HT-29 (cell line): ENCODE data around the gene ZFYVE21. TPM values are rescaled to one million over a fixed set of nuclear protein-coding genes. Genes with fewer than 3 reads are reported as not detected.

Experiments
- DNase-seq: peaks from one replicate; pipeline ENCODE4 v3.0.0-alpha.2; 2015; ENCODE audit warnings: low spot score
- total RNA-seq: library from RNA; depleted of rRNA; stranded (reverse); fragments of >200 nt; shearing (Covaris generic); gene quantifications from 2 replicates; pipeline ENCODE4 v1.2.3, GENCODE V29; 2014

The ZFYVE21 gene
- total RNA-seq, 1 experiment from 2014 or later, result 37.6 TPM

DNA sequence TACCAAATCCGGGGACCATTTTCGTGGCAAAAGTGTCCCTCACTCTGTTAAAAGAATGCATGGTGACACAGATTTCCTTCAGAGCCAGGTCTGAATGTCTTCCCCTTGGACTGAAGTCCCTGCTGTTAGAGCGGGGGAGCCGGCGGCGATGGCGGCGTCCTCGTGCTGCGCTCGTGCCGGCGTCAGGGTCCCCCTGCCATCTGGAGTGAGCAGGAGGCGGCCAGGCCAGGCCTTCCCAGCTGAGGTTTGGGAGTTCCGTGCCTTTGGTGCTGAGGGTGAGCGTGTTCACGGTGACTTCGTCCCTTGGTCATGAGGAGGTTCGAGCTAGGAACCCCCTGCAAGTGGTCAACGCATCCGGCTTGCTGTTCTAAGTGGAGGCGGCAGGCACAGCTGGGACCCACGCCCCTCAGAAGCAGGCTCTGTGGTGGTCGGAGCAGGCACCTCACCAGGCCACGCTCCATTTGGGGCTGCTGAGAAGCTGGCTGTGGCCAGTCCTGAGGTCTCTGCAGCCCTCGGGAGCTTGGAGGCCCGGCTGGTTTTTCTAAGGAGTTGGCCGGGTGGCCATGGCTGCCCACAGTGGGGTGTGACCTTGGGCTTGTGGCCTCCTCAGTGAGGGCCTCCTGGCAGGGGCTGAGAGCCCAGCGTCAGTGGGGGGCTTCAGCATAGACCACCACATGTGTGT lies 9.5 kb downstream of the ZFYVE21 start:
- no peak for DNase-seq

DNA sequence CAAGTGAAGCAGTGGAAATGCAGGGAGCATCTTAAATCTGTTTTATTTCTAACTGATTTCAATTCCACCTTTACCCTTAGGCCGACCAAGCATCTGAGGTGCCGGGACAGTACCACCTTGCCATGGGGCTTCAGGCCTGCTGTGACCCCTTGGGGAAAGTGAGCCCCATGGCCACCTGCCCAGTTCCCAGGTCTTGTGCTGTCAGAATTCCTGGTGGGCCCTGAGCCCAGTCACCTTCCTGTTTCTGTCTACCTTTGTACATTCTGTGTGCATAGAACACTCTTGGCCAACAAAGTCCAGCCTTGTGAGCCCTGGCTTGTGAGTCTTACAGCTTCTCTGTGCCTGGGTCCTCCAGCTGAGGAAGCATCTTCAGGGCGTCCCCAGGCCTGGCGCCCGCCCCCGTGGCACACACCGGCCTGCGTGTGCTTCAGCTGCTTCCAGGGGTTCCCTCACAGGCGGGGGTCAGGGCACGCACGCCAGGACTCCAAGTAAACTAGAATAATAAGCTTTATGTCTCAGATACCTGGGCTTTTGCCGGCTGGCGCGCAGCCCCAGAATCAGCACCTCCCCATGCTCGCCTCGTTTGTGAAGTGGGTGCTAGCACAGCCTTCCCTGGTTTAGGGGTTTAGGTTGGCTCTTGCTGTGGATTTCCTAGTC lies 10.3 kb downstream of the ZFYVE21 start:
- no peak for DNase-seq

DNA sequence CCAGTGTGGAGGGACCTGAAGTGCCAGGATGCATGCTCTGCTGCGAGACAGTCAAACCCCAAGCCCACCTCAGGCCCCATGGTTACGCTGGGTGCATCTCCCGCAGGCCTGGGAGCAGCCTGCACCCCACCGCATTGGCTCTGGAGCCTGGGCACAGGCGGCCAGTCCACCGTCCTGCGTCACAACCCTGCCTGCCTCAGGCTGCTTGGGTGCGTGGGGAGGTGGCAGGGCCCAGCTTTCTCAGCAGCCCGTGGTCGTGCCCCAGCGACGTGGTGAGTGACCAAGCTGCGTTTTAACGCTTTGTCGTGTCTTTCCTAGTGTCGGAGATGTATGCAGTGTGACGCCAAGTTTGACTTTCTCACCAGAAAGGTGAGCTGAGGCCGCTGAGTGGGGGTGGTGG lies 10.9 kb downstream of the ZFYVE21 start:
- no peak for DNase-seq

DNA sequence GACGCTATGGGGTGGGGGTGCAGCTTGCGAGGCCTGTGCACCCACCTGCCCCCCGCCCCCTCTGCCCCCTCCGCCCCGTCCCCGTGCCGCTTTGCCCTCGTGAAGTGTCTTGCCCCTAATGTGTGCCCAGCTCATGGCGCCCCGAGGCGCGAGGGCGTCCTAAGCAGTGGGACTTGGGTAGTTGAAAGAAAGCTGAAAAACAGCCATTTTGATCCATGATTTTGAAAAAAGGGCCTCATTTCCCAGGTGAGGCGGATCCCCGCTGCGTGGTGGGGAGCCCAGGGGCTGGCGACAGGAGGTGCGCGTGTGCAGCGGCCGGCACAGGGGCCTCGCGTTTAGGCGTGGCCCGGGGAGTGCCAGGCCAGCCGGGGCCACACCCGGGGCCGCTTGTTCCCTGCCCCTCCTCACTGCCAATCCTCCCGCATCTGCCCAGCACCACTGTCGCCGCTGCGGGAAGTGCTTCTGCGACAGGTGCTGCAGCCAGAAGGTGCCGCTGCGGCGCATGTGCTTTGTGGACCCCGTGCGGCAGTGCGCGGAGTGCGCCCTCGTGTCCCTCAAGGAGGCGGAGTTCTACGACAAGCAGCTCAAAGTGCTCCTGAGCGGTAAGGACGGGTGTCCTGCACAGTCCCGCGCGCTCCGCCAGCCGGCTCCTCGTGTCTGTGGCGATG lies 11.8 kb downstream of the ZFYVE21 start:
- no peak for DNase-seq

DNA sequence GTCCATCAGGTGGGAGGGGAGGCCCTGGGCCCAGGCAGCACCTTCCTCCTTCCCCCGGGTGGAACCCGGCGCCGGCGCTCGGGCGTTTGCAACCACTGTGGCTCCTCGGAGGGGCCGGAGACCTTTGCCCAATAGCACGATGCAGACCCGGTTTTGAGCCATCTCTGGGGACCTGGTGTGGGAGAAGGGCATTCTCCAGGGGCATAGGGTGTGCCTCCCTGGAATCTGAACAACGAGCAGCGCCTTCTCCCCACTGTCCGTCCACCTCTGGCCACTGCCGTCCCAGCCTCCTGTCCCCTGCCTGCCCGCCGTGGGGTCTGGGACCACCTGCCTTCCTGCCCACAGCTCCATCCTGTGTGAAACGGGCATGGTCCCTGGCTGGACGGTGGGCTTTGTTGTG lies 12.5 kb downstream of the ZFYVE21 start:
- DNase-seq, result no peak

DNA sequence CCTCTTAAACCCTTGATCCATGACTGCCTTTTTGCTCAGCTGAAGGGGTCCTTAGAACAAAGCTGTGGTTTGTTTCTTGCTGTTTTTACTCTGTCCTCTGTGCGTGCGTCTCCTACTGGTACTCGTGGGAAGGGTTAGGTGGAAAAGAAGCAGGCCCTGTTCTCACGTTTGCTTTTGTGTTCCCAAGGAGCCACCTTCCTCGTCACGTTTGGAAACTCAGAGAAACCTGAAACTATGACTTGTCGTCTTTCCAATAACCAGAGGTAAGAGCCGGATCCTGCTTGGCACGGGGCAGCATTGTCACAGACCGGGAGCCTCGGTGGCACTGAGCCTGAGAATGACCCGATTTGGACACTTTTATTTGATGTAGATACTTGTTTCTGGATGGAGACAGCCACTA lies 13.1 kb downstream of the ZFYVE21 start:
- no peak for DNase-seq

DNA sequence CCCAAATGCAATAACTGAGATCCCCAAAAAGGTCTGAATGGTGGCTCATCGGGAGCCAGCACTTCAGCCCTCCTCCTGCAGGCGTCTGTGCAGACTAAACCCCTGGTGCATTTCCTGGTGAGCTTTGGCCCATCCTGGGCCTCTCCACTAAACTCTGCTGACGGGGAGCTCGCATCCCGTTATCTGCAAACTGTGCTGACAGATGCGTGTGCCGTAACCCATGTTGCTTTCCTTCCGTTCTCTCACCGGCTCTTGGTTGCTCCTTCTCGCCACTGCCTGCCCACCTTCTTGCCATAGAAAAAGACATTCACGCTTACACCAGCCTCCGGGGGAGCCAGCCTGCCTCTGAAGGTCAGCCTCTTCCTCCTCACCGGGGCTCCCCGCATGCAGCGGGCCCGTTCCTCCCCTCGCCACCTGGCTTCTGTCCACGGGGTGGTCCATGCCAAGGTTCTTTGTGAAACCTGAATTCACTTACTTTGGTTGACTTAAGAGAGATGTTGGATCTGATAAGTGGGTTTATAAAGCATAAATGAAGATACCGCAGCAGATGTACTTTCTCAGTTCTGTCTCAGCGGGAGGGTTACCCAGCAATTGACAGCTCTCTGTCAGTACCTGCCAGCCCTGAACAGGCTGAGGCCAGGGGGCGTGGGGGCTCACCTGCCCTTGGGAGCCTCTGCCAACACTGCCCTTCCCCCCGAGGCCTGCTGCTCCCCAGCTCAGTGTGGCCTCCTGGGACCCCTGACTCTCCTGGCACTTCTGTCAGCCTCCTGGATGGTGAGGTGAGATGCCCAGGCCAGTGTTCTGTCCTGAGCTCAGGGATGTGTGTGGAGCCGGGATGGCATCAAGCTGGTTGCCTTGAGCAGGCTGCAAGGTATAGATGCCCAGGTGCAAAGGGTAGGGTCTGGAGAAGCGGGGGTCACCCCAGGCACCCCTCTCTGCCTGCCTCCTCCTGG lies 14.2 kb downstream of the ZFYVE21 start:
- no peak for DNase-seq

DNA sequence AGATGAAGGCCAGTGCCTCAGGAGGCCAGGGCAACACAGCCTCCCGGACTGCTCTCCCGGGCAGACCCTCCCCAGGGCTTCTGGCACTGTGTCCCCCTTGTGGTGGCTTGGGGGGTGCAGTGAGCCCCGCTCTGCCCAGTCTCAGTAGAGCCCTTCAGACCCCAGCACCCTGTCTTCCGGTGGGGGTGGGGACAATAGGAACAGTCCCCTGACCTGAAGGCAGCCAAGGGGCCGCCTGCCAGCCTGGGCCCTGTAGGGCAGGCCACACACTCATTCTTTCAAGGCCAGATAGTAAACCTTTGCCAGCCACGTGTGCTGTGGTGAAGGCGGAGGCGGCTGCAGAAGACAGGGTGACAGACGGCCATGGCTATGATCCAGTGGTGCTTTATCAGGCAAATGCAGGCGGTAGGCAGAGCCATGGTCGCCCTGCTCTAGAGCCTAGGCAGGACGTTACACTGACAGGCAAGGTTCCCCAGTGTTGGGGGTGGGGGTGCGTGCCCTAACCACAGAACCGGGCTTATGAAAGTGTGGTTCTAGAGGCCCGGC lies 15.0 kb downstream of the ZFYVE21 start:
- no peak for DNase-seq

DNA sequence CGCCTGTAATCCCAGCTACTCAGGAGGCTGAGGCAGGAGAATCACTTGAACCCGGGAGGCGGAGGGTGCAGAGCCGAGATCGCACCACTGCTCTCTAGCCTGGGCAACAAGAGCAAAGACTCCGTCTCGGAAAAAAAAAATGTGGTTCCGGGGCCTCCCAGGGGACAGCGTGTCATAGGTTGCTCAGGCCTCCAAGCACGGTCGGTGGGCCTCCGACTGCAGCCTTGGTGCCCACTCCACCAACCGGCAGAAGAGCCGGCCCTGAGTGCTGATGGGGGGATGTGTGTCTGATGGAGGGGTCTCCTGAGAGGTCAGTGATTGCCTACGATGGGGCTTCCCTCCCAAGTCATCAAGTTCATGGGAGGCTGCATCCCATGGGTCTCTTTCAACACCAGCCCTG lies 15.9 kb downstream of the ZFYVE21 start:
- DNase-seq, result no peak

DNA sequence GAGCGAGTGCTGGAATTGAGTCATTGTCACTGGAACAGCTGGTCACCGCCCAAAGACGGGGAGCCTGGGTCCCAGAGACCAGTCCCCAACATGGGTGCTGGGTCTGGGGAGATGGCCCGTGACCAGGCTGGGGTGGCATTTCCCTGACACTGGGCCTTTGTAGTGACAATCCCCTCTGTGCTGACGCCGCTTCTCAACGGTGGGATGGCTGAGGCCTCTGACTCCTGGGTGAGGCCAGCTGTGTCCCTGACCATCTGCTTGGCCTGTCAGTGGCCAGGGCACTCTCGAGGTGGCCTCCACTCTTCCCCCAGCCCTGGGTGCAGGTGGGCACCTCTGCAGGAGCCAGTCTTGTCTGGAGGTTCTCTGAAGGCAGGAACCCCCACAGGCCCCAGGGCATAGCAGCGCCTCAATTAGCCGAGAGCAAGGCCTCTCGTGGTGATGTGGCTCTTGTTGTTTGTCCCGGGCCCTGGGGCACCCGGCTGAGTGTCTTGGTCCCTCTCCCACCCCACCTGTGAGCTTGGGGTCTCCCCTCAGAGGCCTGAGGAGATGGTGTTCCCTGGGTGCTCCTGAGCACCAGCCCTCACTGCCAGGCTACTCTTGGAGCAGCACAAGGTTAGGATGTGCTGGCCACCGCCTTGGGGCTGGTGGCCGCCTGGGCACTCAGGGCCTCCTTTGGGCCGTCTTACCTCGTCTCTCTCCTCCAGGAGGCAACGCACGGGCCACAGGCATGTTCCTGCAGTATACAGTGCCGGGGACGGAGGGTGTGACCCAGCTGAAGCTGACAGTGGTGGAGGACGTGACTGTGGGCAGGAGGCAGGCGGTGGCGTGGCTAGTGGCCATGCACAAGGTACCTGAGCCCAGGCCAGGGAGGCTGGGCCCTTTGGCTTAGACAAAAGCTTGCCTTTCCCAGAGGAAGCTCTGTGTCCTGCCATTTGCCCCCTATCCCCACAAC lies 16.6 kb downstream of the ZFYVE21 start:
- DNase-seq, result no peak

DNA sequence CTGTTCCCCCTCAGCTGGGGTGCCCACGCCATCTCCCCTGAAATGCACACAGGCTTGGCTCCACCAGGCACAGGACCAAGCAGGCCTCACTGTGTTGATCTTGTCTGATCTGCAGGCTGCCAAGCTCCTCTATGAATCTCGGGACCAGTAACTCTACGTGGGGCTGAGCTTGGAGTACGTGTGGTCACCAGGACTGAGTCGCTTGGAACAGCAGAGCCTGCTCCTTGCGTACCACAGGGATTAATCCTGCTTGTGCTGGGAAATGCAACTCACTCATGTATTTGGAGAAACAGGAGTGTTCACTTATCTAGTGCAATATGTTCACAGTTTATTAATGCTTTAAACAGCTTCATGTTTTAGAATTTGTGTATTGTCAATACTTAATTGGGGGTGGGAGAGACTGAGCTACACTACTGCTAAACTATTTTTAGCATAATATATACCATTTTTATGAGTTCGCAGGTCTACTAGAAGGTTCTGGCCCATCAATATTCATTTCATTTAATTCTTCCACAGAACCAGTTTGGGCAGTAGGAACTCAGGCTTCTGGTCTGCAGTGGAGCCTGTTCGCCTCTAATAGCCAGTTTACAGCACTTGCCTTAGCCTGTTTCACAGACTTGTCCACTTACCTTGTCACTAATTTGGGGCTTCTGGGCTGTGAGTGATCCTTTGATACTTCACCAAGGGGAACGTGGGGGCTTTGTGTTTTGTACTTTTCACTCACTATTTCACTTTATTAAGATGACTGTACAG lies 17.4 kb downstream of the ZFYVE21 start:
- DNase-seq, result no peak

DNA sequence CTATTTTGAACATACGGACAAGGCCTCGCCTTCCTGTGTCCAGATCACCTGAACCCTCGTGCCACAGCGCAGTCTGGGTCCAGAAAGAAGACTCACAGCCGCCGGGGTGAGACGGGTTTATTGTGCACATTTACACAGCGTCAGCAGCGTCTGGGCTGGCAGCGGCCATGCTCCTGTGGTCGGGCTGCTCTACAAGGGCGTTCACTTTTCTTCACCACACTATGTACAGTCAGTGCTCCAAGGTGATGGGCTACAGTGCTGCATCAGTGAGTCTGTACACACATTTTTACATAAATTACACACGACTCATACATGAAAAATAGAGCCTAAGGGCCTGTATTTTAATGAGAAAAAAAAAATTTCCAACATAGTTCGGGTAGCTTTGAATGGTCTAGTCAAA lies 18.0 kb downstream of the ZFYVE21 start:
- no peak for DNase-seq

DNA sequence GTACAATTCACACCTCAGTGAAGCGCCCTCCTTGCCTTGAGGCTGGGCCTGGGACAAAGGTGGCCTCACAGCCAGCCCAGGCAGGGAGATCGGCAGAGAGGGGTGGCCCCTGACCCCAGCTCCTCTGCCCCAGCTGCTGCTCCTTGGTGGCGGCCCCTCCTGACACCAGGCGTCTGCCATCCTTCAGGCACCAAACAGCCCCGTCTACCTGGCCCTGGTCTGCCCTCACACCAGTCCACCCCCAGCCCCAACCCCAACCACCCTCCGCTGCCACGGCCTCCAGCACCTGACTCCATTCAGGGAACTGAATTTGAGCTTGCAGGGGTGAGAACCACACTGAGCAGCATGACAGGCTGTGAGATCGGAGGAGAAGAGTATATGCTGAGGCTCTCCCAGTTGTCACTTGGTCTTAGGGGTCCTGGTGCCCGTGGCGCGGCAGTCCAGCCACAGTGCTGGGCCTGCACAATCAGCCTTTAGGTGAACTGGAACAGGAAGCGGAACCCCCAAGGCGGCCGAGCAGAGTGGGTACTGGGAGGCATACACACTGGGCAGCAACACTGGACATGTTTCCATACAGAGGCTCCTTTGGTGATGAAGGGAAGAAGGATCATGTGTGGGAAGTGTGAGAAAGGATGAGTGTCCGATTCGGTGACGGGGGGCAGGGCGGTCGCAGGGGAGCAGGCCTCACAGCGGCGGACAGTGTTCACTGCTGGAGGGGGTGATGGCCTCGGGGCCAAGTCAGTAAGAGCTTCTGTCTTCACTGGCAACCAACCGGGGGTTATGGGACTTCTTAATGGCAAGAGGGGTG lies 18.7 kb downstream of the ZFYVE21 start:
- DNase-seq, result no peak

DNA sequence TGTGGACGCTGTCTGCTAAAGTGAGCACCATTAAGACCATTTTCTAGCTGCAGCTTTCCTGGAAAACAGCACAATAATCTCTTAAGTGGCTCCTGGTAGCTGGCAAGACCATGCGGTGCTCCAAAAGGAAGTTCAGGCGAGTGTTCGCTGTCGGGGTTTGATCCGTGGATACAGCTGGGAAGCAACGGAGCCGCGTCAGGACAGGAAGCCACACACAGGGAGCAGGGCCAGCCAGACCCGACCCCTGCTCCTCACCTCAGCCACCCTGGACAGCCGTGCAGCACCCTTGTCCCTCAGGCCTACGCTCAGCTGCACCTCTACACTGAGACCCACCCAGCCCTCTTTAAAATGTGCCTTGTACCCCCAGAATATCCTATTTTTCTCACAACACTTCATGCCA lies 19.4 kb downstream of the ZFYVE21 start:
- no peak for DNase-seq

DNA sequence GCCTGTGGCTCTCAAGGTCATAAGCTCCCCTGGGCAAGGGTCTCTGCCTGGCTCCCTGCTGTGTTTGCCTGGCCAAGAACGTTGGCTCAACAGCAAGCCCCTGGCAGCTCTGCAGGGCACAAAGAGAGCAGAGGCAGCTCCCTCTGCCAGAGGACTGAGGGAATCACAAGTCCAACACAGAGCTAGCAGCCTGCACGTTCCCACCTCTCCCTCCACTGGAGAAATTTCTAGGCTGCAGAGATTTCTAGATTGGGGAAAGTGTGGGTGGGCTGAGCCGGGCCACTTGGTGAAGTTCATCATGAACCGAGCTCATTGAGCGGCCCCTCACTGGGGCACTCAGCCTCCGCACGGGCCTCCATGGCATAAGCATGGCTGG lies 19.8 kb downstream of the ZFYVE21 start:
- DNase-seq, result no peak

DNA sequence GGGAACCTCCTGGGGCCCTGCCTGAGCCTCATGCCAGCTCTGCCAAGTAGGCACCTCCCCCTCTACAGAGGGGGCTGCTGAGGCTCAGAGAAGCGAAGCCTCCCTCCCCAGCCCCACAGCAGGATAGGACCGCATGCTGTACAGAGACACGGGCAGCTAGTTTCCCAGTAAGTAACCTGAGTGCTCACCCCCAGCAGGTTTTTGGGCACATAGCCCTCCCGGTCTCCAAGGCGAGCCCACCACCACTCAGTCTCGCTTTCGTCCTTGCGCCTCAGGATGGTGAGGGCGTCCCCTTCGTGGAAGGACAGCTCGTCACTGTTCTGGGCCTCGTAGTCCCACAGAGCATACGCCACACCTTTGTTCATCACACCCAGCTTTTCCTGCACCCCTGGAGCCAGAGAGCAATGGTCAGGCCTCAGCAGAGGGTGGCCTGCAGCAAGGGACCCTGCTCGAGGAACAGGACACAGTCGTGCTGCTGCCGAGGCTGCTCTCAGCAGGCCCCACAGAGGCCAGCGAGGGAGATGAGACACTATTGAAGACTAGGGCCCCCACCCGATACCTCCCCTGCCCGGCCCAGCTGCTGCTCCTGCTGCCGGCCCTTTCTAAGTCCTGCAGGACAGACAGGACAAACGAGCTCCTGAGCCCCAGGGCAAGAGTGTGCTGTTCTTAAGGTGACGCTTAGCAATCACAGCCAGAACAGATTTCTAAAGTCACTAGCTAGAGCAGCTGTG lies 20.4 kb downstream of the ZFYVE21 start:
- no peak for DNase-seq

DNA sequence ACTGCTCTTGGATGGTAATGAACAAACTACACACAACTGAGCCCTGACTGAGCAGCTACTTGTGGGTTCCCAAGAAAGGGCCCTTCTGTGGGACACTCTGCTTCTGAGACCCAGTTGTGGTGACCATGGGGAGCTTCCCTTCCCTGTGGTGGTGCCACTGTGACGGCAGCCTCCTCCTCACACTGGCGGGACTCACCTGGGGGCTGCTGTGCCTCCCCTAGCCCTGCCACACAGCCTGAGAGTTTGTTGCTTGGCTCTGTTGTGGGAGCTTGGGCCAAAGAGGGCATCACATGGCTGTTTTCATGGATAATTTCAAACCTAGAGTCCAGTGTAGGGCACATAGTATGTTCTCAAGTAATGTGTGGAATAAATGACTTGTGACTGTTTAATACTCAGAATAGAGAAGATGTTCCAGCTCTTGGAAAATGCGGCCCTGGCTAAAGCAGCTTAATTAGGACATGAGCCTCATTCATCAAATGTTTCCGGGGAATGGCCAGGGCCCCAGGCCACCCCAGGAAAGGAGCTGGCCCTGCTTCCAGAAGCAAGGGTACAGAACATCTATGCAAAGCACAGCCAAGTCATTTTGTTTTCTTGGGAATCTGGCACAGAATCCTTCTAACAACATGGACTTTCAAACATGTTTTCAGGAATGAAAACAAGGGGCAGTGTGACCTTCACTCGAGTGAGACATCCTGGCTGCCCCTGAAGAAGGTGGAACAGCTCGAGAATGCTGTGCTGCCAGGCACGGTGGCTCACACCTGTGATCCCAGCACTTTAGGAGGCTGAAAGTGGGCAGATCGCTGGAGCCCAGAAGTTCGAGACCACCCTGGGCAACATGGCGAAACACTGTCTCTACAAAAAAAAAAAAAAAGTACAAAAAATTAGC lies 21.2 kb downstream of the ZFYVE21 start:
- no peak for DNase-seq
